Activated CD8-positive, alpha-beta memory T cell treated with anti-CD3 and anti-CD28 coated beads, Interleukin-2, amount 10 ng/mL, durations not matched to agents 7 days and 5 days (primary cell): ENCODE data around the gene PPP3R1. TPM values are rescaled to one million over a fixed set of nuclear protein-coding genes. Genes with fewer than 3 reads are reported as not detected.

Experiments
- ATAC-seq: fragments of 150-1000 bp; cut with Tn5 transposase; one replicate; pipeline ENCODE4 v1.10.0; 2021; ENCODE audit warnings: moderate library complexity
- CTCF ChIA-PET: fragments of 350-600 bp; sonication (Branson Sonifier 250); formaldehyde crosslinking; loops from one replicate; lab custom pipeline; 2021; ENCODE audit warnings: antibody characterized with exemption; lab: Charles Lee
- DNase-seq: peaks from one replicate; pipeline ENCODE4 v3.0.0-alpha.2; 2020
- H3K27ac Mint-ChIP-seq: one replicate; pipeline ENCODE4 v1.8.0; 2021; ENCODE audit warnings: mild to moderate bottlenecking, mixed read lengths
- H3K27me3 Mint-ChIP-seq: one replicate; pipeline ENCODE4 v1.8.0; 2021; ENCODE audit warnings: mixed read lengths
- H3K36me3 Mint-ChIP-seq: one replicate; pipeline ENCODE4 v1.8.0; 2021; ENCODE audit warnings: mild to moderate bottlenecking, mixed read lengths
- H3K4me1 Mint-ChIP-seq: one replicate; pipeline ENCODE4 v1.8.0; 2021; ENCODE audit warnings: mixed read lengths
- H3K4me3 Mint-ChIP-seq: one replicate; pipeline ENCODE4 v1.8.0; 2021; ENCODE audit warnings: mild to moderate bottlenecking, moderate library complexity, mixed read lengths
- H3K9me3 Mint-ChIP-seq: one replicate; pipeline ENCODE4 v1.8.0; 2022; ENCODE audit warnings: low read depth, mixed read lengths
- total RNA-seq, 2 experiments: library from RNA; stranded (reverse); gene quantifications; one replicate each; pipeline ENCODE4 v1.2.3, GENCODE V29; 2021

PPP3R1 gene
- total RNA-seq, 2 experiments from 2014 or later, result 58.6 to 86.4 TPM

GRCh38 chr2:68171684-68172083 is 80.6 kb downstream of the PPP3R1 start:
- Mint-ChIP-seq H3K9me3 (no peaks in the 10 kb centered on the region), H3K27ac (no peak overlapping the region), H3K4me1 (peaks cover 7% of the 10 kb centered on the region), H3K27me3 (no peaks in the 10 kb centered on the region), H3K36me3 (peaks cover 19% of the 10 kb centered on the region), H3K4me3 (no peak overlapping the region)
- CTCF ChIA-PET, result no interaction called here
- no peak for ATAC-seq
- no peak for DNase-seq

- no peak for DNase-seq
- peaks cover 19% of the 10 kb centered on the region for H3K36me3 Mint-ChIP-seq
- ATAC-seq, result no peak
- no peaks in the 10 kb centered on the region for H3K9me3 Mint-ChIP-seq
- peaks cover 7% of the 10 kb centered on the region for H3K4me1 Mint-ChIP-seq
- no peaks in the 10 kb centered on the region for H3K27me3 Mint-ChIP-seq
- CTCF ChIA-PET, result interaction anchor here (0.7 kb wide), 2 partner anchors 13 to 25 kb away, joined by 3 read pairs; no protein-coding TSS in a partner anchor
- no peak overlapping the region for H3K27ac Mint-ChIP-seq
- H3K4me3 Mint-ChIP-seq, result no peak overlapping the region
Measured at GRCh38 chr2:68171146-68171545, 81.2 kb downstream of the PPP3R1 start.

- Mint-ChIP-seq H3K9me3 (no peaks in the 10 kb centered on the region), H3K4me3 (no peak overlapping the region), H3K36me3 (peaks cover 15% of the 10 kb centered on the region), H3K4me1 (peaks cover 7% of the 10 kb centered on the region), H3K27ac (no peak overlapping the region), H3K27me3 (no peaks in the 10 kb centered on the region)
- DNase-seq (no peak), ATAC-seq (no peak)
- CTCF ChIA-PET, result interaction anchor here (1.9 to 2.1 kb wide), 2 partner anchors 9 to 27 kb away, joined by 7 to 8 read pairs; no protein-coding TSS in a partner anchor
Measured at GRCh38 chr2:68169308-68169707, 83.0 kb downstream of the PPP3R1 start.

- ATAC-seq (no peak), DNase-seq (no peak)
- no peak overlapping the region for H3K4me3 Mint-ChIP-seq
- no peaks in the 10 kb centered on the region for H3K4me1 Mint-ChIP-seq
- peaks cover 18% of the 10 kb centered on the region for H3K36me3 Mint-ChIP-seq
- CTCF ChIA-PET, result interaction anchor here (1.1 to 3.4 kb wide), 5 partner anchors 11 to 125 kb away, joined by 4 to 11 read pairs (median 5); no protein-coding TSS in a partner anchor
- H3K9me3 Mint-ChIP-seq, result no peaks in the 10 kb centered on the region
- no peaks in the 10 kb centered on the region for H3K27me3 Mint-ChIP-seq
- peak overlapping the region; percentile 16 for H3K27ac Mint-ChIP-seq
Measured at GRCh38 chr2:68167186-68167585, 85.1 kb downstream of the PPP3R1 start.

- ATAC-seq (no peak), DNase-seq (no peak)
- peaks cover 33% of the 10 kb centered on the region for H3K36me3 Mint-ChIP-seq
- CTCF ChIA-PET, result interaction anchor here (1.6 kb wide), 1 partner anchor 22 kb away, joined by 4 read pairs; no protein-coding TSS in a partner anchor
- H3K4me1 Mint-ChIP-seq, result peaks cover 15% of the 10 kb centered on the region
- H3K4me3 Mint-ChIP-seq, result no peak overlapping the region
- H3K9me3 Mint-ChIP-seq, result no peaks in the 10 kb centered on the region
- no peaks in the 10 kb centered on the region for H3K27me3 Mint-ChIP-seq
- H3K27ac Mint-ChIP-seq, result no peak overlapping the region
Measured at GRCh38 chr2:68163641-68164040, 88.7 kb downstream of the PPP3R1 start.

GRCh38 chr2:68158134-68158447 is 94.2 kb downstream of the PPP3R1 start:
- no peak for ATAC-seq
- CTCF ChIA-PET, result interaction anchor here (0.6 to 2.5 kb wide), 8 partner anchors 13 to 284 kb away, joined by 3 to 12 read pairs (median 3); no protein-coding TSS in a partner anchor

GRCh38 chr2:68157402-68158133 is 94.8 kb downstream of the PPP3R1 start, which contains the start of gene PNO1:
Gene PNO1, plus strand, starts transcription at chr2:68157888. Its CDS starts 47 bp downstream, at chr2:68157935.
- Mint-ChIP-seq H3K9me3 (no peaks in the 10 kb centered on the region), H3K4me3 (peak within 1 kb of the TSS; percentile 92), H3K27ac (peak within 1 kb of the TSS; percentile 98), H3K36me3 (peaks cover 20% of the 10 kb centered on the region), H3K27me3 (no peaks in the 10 kb centered on the region), H3K4me1 (peaks cover 39% of the 10 kb centered on the region)
- CTCF ChIA-PET, result interaction anchor here (0.6 to 2.5 kb wide), 12 partner anchors 13 to 284 kb away, joined by 3 to 12 read pairs (median 3); no protein-coding TSS in a partner anchor
- ATAC-seq, result peak; percentile 91
- DNase-seq, result peak; percentile 98

More at GRCh38 chr2:68158134-68158447, 94.2 kb downstream of the PPP3R1 start:
- Mint-ChIP-seq H3K9me3 (no peaks in the 10 kb centered on the region), H3K4me3 (peak overlapping the region; percentile 92), H3K36me3 (peaks cover 20% of the 10 kb centered on the region), H3K27me3 (no peaks in the 10 kb centered on the region), H3K4me1 (peaks cover 36% of the 10 kb centered on the region), H3K27ac (peak overlapping the region; percentile 98)
- no peak for DNase-seq

- ATAC-seq (peak; percentile 52), DNase-seq (no peak)
- Mint-ChIP-seq H3K27ac (peak overlapping the region; percentile 98), H3K36me3 (peaks cover 15% of the 10 kb centered on the region), H3K27me3 (no peaks in the 10 kb centered on the region), H3K4me1 (peaks cover 42% of the 10 kb centered on the region), H3K9me3 (no peaks in the 10 kb centered on the region), H3K4me3 (peak overlapping the region; percentile 92)
- CTCF ChIA-PET, result interaction anchor here (1.0 to 2.5 kb wide), 11 partner anchors 11 to 285 kb away, joined by 3 to 12 read pairs (median 4); no protein-coding TSS in a partner anchor
Measured at GRCh38 chr2:68157002-68157401, 95.3 kb downstream of the PPP3R1 start.

- Mint-ChIP-seq H3K4me3 (peak overlapping the region; percentile 92), H3K9me3 (no peaks in the 10 kb centered on the region), H3K36me3 (peaks cover 12% of the 10 kb centered on the region), H3K4me1 (peaks cover 45% of the 10 kb centered on the region), H3K27me3 (no peaks in the 10 kb centered on the region), H3K27ac (peak overlapping the region; percentile 98)
- CTCF ChIA-PET, result interaction anchor here (1.2 to 2.5 kb wide), 8 partner anchors 11 to 133 kb away, joined by 3 to 12 read pairs (median 5); no protein-coding TSS in a partner anchor
- no peak for ATAC-seq
- no peak for DNase-seq
Measured at GRCh38 chr2:68156419-68156818, 95.9 kb downstream of the PPP3R1 start.

- CTCF ChIA-PET, result interaction anchor here (1.2 to 2.4 kb wide), 3 partner anchors 12 to 70 kb away, joined by 3 to 10 read pairs (median 4); no protein-coding TSS in a partner anchor
- ATAC-seq, result no peak
- no peak overlapping the region for H3K4me3 Mint-ChIP-seq
- H3K27me3 Mint-ChIP-seq, result no peaks in the 10 kb centered on the region
- H3K4me1 Mint-ChIP-seq, result peaks cover 50% of the 10 kb centered on the region
- no peaks in the 10 kb centered on the region for H3K9me3 Mint-ChIP-seq
- no peak for DNase-seq
- H3K36me3 Mint-ChIP-seq, result peaks cover 8% of the 10 kb centered on the region
- H3K27ac Mint-ChIP-seq, result no peak overlapping the region
Measured at GRCh38 chr2:68155618-68156017, 96.7 kb downstream of the PPP3R1 start.

GRCh38 chr2:68152681-68153347 is 99.5 kb downstream of the PPP3R1 start:
- Mint-ChIP-seq H3K4me3 (no peak overlapping the region), H3K27ac (no peak overlapping the region), H3K4me1 (peaks cover 34% of the 10 kb centered on the region), H3K27me3 (no peaks in the 10 kb centered on the region), H3K36me3 (peaks cover 2% of the 10 kb centered on the region), H3K9me3 (no peaks in the 10 kb centered on the region)
- DNase-seq (no peak), ATAC-seq (no peak)
- CTCF ChIA-PET, result interaction anchor here (0.8 to 1.5 kb wide), 5 partner anchors 30 to 122 kb away, joined by 3 to 7 read pairs (median 3); no protein-coding TSS in a partner anchor

- CTCF ChIA-PET, result interaction anchor here (1.2 to 1.5 kb wide), 2 partner anchors 28 to 45 kb away, joined by 4 to 5 read pairs; no protein-coding TSS in a partner anchor
- no peaks in the 10 kb centered on the region for H3K9me3 Mint-ChIP-seq
- no peak overlapping the region for H3K27ac Mint-ChIP-seq
Measured at GRCh38 chr2:68151037-68151436, 101.3 kb downstream of the PPP3R1 start.

GRCh38 chr2:68141875-68142274 is 110.5 kb downstream of the PPP3R1 start:
- no peaks in the 10 kb centered on the region for H3K9me3 Mint-ChIP-seq
- DNase-seq, result no peak
- no peaks in the 10 kb centered on the region for H3K4me1 Mint-ChIP-seq
- no peak overlapping the region for H3K4me3 Mint-ChIP-seq
- no peaks in the 10 kb centered on the region for H3K27me3 Mint-ChIP-seq
- H3K36me3 Mint-ChIP-seq, result peaks cover 6% of the 10 kb centered on the region
- CTCF ChIA-PET, result no interaction called here
- no peak for ATAC-seq
- H3K27ac Mint-ChIP-seq, result no peak overlapping the region

More at GRCh38 chr2:68151037-68151436, 101.3 kb downstream of the PPP3R1 start:
- DNase-seq (no peak), ATAC-seq (no peak)
- Mint-ChIP-seq H3K36me3 (no peaks in the 10 kb centered on the region), H3K4me3 (no peak overlapping the region), H3K27me3 (no peaks in the 10 kb centered on the region), H3K4me1 (peaks cover 25% of the 10 kb centered on the region)
